GM23248 (cell line): ENCODE data around the gene SH3TC2. TPM values are rescaled to one million over a fixed set of nuclear protein-coding genes. Genes with fewer than 3 reads are reported as not detected.

ENCODE experiments used
- DNase-seq: peaks from one replicate; pipeline ENCODE4 v3.0.0-alpha.2; 2015
- H2AFZ ChIP-seq: fragments of 200-600 bp; sonication (generic); 2 replicates; pipeline ENCODE4 v1.6.1; 2016; ENCODE audit warnings: antibody characterized with exemption
- H3F3A ChIP-seq: fragments of 200-600 bp; sonication (generic); 2 replicates; pipeline ENCODE4 v1.6.1; 2016; ENCODE audit warnings: mild to moderate bottlenecking, antibody characterized with exemption, mixed run types; ENCODE audit not compliant: insufficient read depth
- H3K27ac ChIP-seq: fragments of 200-600 bp; sonication (generic); 2 replicates; pipeline ENCODE4 v1.5.1; 2016; ENCODE audit warnings: mild to moderate bottlenecking
- H3K27me3 ChIP-seq: fragments of 200-600 bp; sonication (generic); replicated peaks from 2 replicates; pipeline ENCODE4 v1.6.1; 2016; ENCODE audit warnings: mild to moderate bottlenecking; ENCODE audit not compliant: insufficient read depth
- H3K36me3 ChIP-seq: fragments of 200-600 bp; sonication (generic); 2 replicates; pipeline ENCODE4 v1.6.1; 2016; ENCODE audit warnings: low read depth, mild to moderate bottlenecking
- H3K4me1 ChIP-seq: fragments of 200-600 bp; sonication (generic); 2 replicates; pipeline ENCODE4 v1.6.1; 2016; ENCODE audit warnings: mild to moderate bottlenecking; ENCODE audit not compliant: insufficient read depth
- H3K4me2 ChIP-seq: fragments of 200-600 bp; sonication (generic); one replicate; pipeline ENCODE4 v1.6.1; 2016; ENCODE audit warnings: mild to moderate bottlenecking; ENCODE audit not compliant: unreplicated experiment
- H3K4me3 ChIP-seq: fragments of 200-600 bp; sonication (generic); 2 replicates; pipeline ENCODE4 v1.5.1; 2016; ENCODE audit warnings: mild to moderate bottlenecking
- H3K79me2 ChIP-seq: fragments of 200-600 bp; sonication (generic); 2 replicates; pipeline ENCODE4 v1.6.1; 2016; ENCODE audit warnings: mild to moderate bottlenecking; ENCODE audit not compliant: insufficient read depth
- H3K9ac ChIP-seq: fragments of 200-600 bp; sonication (generic); 2 replicates; pipeline ENCODE4 v1.6.1; 2016; ENCODE audit warnings: mild to moderate bottlenecking
- H3K9me2 ChIP-seq: fragments of 200-600 bp; sonication (generic); 2 replicates; pipeline ENCODE4 v1.6.1; 2016; ENCODE audit warnings: mixed run types, mild to moderate bottlenecking, moderate library complexity; ENCODE audit not compliant: insufficient read depth
- H3K9me3 ChIP-seq: fragments of 200-600 bp; sonication (generic); one replicate; pipeline ENCODE4 v1.6.1; 2017; ENCODE audit warnings: low read depth
- H4K20me1 ChIP-seq: fragments of 200-600 bp; sonication (generic); 2 replicates; pipeline ENCODE4 v1.6.0; 2016; ENCODE audit not compliant: insufficient read depth
- EZH2 ChIP-seq: fragments of 200-600 bp; sonication (generic); IDR thresholded peaks from 2 replicates; pipeline ENCODE4 v1.6.1; 2018; ENCODE audit warnings: antibody characterized with exemption, mild to moderate bottlenecking; ENCODE audit not compliant: insufficient read depth, poor library complexity, severe bottlenecking
- EZH2phosphoT487 ChIP-seq: fragments of 200-600 bp; sonication (generic); IDR thresholded peaks from 2 replicates; pipeline ENCODE4 v1.6.1; 2018; ENCODE audit warnings: antibody characterized with exemption, moderate library complexity, mild to moderate bottlenecking, low read depth; ENCODE audit not compliant: insufficient read depth
- WGBS, 2 experiments: methylation state at CpG; one replicate each; pipeline ENCODE4 v1.1.6; 2015 to 2017; ENCODE audit warnings: low lambda C conversion rate in 2 of 2, low coverage in 1 of 2; ENCODE audit errors: missing lambda C conversion rate in 2 of 2; 5-methylcytosine and 5-hydroxymethylcytosine counted together
- in situ Hi-C: fragments of 300-500 bp; cut with MboI; formaldehyde crosslinking; loops from 2 replicates; pipeline ENCODE4 v1.15.0; 2020
- polyA plus RNA-seq: library from polyadenylated mRNA; unstranded; fragments of >200 nt; fragmentation: Nextera tagmentation; extraction: Ambion mirVana; gene quantifications from 2 replicates; pipeline ENCODE4 v1.2.1, GENCODE V29; 2016
- total RNA-seq: library from RNA; depleted of rRNA; stranded (reverse); fragments of >200 nt; shearing (Covaris generic); gene quantifications from 2 replicates; pipeline ENCODE4 v1.2.3, GENCODE V29; 2014

Gene SH3TC2
- total and polyA plus RNA-seq, 2 experiments from 2014 or later: 0.88 to 1.1 TPM

DNA sequence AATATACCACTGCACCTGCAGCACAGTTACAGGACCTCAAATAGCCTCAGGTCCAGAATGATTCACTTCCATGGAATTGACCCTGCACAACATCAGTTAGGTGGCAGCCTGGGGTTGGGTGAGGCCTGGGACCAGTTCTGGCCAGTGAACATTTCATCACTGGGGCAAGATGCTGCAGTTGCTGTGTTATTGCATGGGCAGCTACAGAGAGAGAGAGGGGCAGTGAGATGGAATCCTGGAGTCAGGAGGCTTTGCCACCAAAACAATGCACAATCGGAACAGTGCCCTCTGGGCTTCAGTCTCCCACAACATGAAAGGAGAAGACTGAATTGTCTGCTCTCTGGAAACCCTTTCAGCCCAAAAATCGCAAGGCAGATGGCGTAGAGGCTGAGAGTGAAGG lies 51.8 kb downstream of the SH3TC2 start:
- no peaks in the 10 kb centered on the region for H3K79me2 ChIP-seq
- H3K4me2 ChIP-seq: no peak overlapping the region
- no peak overlapping the region for H3K9ac ChIP-seq
- H3K27ac ChIP-seq: no peak overlapping the region
- no peaks in the 10 kb centered on the region for H4K20me1 ChIP-seq
- H3F3A ChIP-seq: peaks cover 20% of the 10 kb centered on the region
- 93 to 100% methylated on average over 3 of the region's 3 CpGs for WGBS, 2 experiments
- no peaks in the 10 kb centered on the region for H3K36me3 ChIP-seq
- H3K9me2 ChIP-seq: no peaks in the 10 kb centered on the region
- H3K4me1 ChIP-seq: peaks cover 12% of the 10 kb centered on the region
- H3K4me3 ChIP-seq: no peak overlapping the region
- H3K9me3 ChIP-seq: no peaks in the 10 kb centered on the region
- DNase-seq: no peak
- no peak overlapping the region for H2AFZ ChIP-seq
- peaks cover 24% of the 10 kb centered on the region for H3K27me3 ChIP-seq
- in situ Hi-C loops: no loop called here
- no peak for TF ChIP-seq EZH2
- TF ChIP-seq EZH2phosphoT487: no peak

DNA sequence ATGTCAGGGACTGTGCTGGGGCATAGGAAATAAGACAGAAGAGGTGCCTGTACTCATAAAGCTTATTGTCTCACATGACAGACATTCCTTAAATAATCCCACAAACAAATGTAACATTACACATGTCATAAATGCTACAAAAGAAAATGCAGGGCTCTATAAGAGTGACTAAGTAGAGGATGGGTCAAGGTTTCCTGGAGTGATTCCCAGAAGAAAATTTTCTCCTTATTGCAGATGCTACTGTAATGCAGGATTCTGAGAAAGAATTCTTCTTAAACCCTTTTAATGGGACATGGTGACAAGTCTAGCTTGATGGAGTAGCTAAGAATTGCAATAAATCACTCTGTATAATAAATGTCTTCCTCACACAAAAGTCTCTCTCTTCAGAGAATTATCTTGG lies 55.7 kb downstream of the SH3TC2 start:
- no peaks in the 10 kb centered on the region for H3K36me3 ChIP-seq
- no peaks in the 10 kb centered on the region for H3K9me3 ChIP-seq
- H3K79me2 ChIP-seq: no peaks in the 10 kb centered on the region
- no peaks in the 10 kb centered on the region for H4K20me1 ChIP-seq
- H3K27ac ChIP-seq: no peak overlapping the region
- H3K4me3 ChIP-seq: no peak overlapping the region
- no peaks in the 10 kb centered on the region for H3K9me2 ChIP-seq
- peak; percentile 87 for DNase-seq
- H3K4me2 ChIP-seq: no peak overlapping the region
- H3K9ac ChIP-seq: no peak overlapping the region
- in situ Hi-C loops: no loop called here
- H2AFZ ChIP-seq: no peak overlapping the region
- peak; percentile 92 for TF ChIP-seq EZH2phosphoT487
- no peak for TF ChIP-seq EZH2
- H3K4me1 ChIP-seq: peaks cover 38% of the 10 kb centered on the region
- H3F3A ChIP-seq: peaks cover 44% of the 10 kb centered on the region
- H3K27me3 ChIP-seq: peaks cover 24% of the 10 kb centered on the region

- Histone ChIP-seq H3K36me3 (no peaks in the 10 kb centered on the region), H3K79me2 (no peaks in the 10 kb centered on the region), H3K9me2 (no peaks in the 10 kb centered on the region), H3F3A (peaks cover 49% of the 10 kb centered on the region), H3K9ac (no peak overlapping the region), H3K4me3 (no peak overlapping the region), H3K4me1 (peaks cover 43% of the 10 kb centered on the region), H3K9me3 (no peaks in the 10 kb centered on the region), H3K27me3 (peaks cover 24% of the 10 kb centered on the region), H3K4me2 (no peak overlapping the region), H2AFZ (no peak overlapping the region), H3K27ac (no peak overlapping the region), H4K20me1 (no peaks in the 10 kb centered on the region)
- 90 to 100% methylated on average over 1 of the region's 1 CpG for WGBS, 2 experiments
- TF ChIP-seq EZH2phosphoT487: no peak
- TF ChIP-seq EZH2: no peak
- DNase-seq: no peak
- in situ Hi-C loops: no loop called here
Measured at GRCh38 chr5:149006426-149006825, 56.4 kb downstream of the SH3TC2 start.

GRCh38 chr5:149005077-149005892 lies 57.6 kb downstream of the SH3TC2 start:
- no peaks in the 10 kb centered on the region for H4K20me1 ChIP-seq
- TF ChIP-seq EZH2 (no peak), EZH2phosphoT487 (no peak)
- peak overlapping the region; percentile 14 for H3K4me2 ChIP-seq
- in situ Hi-C loops: no loop called here
- no peaks in the 10 kb centered on the region for H3K9me2 ChIP-seq
- H3F3A ChIP-seq: peaks cover 56% of the 10 kb centered on the region
- no peak overlapping the region for H3K9ac ChIP-seq
- no peak overlapping the region for H3K4me3 ChIP-seq
- H3K4me1 ChIP-seq: peaks cover 44% of the 10 kb centered on the region
- 0 out of 2 replicates have a peak overlapping the region, but pooled peaks have one; percentile 4 for H3K27ac ChIP-seq
- DNase-seq: peak; percentile 68
- no peaks in the 10 kb centered on the region for H3K36me3 ChIP-seq
- H3K79me2 ChIP-seq: no peaks in the 10 kb centered on the region
- H2AFZ ChIP-seq: no peak overlapping the region
- 0 to 7% methylated on average over 2 of the region's 2 CpGs for WGBS, 2 experiments
- H3K9me3 ChIP-seq: no peaks in the 10 kb centered on the region
- peaks cover 22% of the 10 kb centered on the region for H3K27me3 ChIP-seq
